ENCODE results near the gene DYNC1LI2. TPM values are rescaled to one million over a fixed set of nuclear protein-coding genes. Genes with fewer than 3 reads are reported as not detected.
A peak's percentile ranks its signal among the peaks of the same experiment; 100 is the strongest.

Gene DYNC1LI2
- total RNA-seq, 1 donor from 2014 or later, result 162 TPM

GRCh38 chr16:66740533-66740932, 10.9 kb downstream of the DYNC1LI2 start:
- DNase-seq (ENCODE audit: low spot score), result no peak

GRCh38 chr16:66740010-66740409, 11.4 kb downstream of the DYNC1LI2 start:
- no peak for DNase-seq (ENCODE audit: low spot score)

GRCh38 chr16:66735891-66736290, 15.5 kb downstream of the DYNC1LI2 start:
- DNase-seq (ENCODE audit: low spot score), result no peak

GRCh38 chr16:66731101-66731500, 20.3 kb downstream of the DYNC1LI2 start:
- peak; percentile 49 for DNase-seq (ENCODE audit: low spot score)

GRCh38 chr16:66728804-66729203, 22.6 kb downstream of the DYNC1LI2 start:
- no peak for DNase-seq (ENCODE audit: low spot score)

GRCh38 chr16:66728117-66728787, 23.2 kb downstream of the DYNC1LI2 start:
- no peak for DNase-seq (ENCODE audit: low spot score)

- no peak for DNase-seq (ENCODE audit: low spot score)
Observed at GRCh38 chr16:66720766-66721165, 30.6 kb downstream of the DYNC1LI2 start.

- no peak for DNase-seq (ENCODE audit: low spot score)
Observed at GRCh38 chr16:66719246-66719645, 32.2 kb downstream of the DYNC1LI2 start.

GRCh38 chr16:66717776-66718175, 33.6 kb downstream of the DYNC1LI2 start:
- no peak for DNase-seq (ENCODE audit: low spot score)

- no peak for DNase-seq (ENCODE audit: low spot score)
Observed at GRCh38 chr16:66717112-66717675, 34.2 kb downstream of the DYNC1LI2 start.

- DNase-seq (ENCODE audit: low spot score), result no peak
Observed at GRCh38 chr16:66714654-66715307, 36.6 kb downstream of the DYNC1LI2 start.

GRCh38 chr16:66714062-66714461, 37.3 kb downstream of the DYNC1LI2 start:
- DNase-seq (ENCODE audit: low spot score), result no peak

GRCh38 chr16:66713076-66713475, 38.3 kb downstream of the DYNC1LI2 start:
- no peak for DNase-seq (ENCODE audit: low spot score)

- no peak for DNase-seq (ENCODE audit: low spot score)
Observed at GRCh38 chr16:66712512-66712911, 38.9 kb downstream of the DYNC1LI2 start.

- no peak for DNase-seq (ENCODE audit: low spot score)
Observed at GRCh38 chr16:66711581-66711980, 39.8 kb downstream of the DYNC1LI2 start.

GRCh38 chr16:66706506-66706880, 44.9 kb downstream of the DYNC1LI2 start:
- peak; percentile 68 for DNase-seq (ENCODE audit: low spot score)

- peak; percentile 87 for DNase-seq (ENCODE audit: low spot score)
Observed at GRCh38 chr16:66705790-66706505, 45.5 kb downstream of the DYNC1LI2 start.

- DNase-seq (ENCODE audit: low spot score), result peak; percentile 68
Observed at GRCh38 chr16:66703406-66704215, 47.8 kb downstream of the DYNC1LI2 start.

- peak; percentile 8 for DNase-seq (ENCODE audit: low spot score)
Observed at GRCh38 chr16:66701516-66701915, 49.9 kb downstream of the DYNC1LI2 start.

- DNase-seq (ENCODE audit: low spot score), result peak; percentile 51
Observed at GRCh38 chr16:66701026-66701425, 50.4 kb downstream of the DYNC1LI2 start.

GRCh38 chr16:66699898-66700297, 51.5 kb downstream of the DYNC1LI2 start:
- DNase-seq (ENCODE audit: low spot score), result no peak

Data from mesenteric fat pad (tissue), 1 donor.